Panc1 (cell line): ENCODE data around the gene DNAAF8. TPM values are rescaled to one million over a fixed set of nuclear protein-coding genes. Genes with fewer than 3 reads are reported as not detected.
A peak's percentile ranks its signal among the peaks of the same experiment; 100 is the strongest.

Experiments used
- ATAC-seq: fragments of 200-7000 bp; cut with Tn5 transposase; 2 replicates; pipeline ENCODE4 v1.9.1; 2020; ENCODE audit warnings: mild to moderate bottlenecking, moderate library complexity
- BruUV-seq: library from RNA; stranded (reverse); fragments of 400-500 nt; replicated peaks from 2 replicates; lab custom pipeline; 2021; lab: Mats Ljungman, UMichigan
- CTCF ChIA-PET: fragments of 300-600 bp; sonication (Branson Sonifier 250); formaldehyde crosslinking; loops from one replicate; lab custom pipeline; 2022; ENCODE audit warnings: antibody characterized with exemption; lab: Charles Lee
- POLR2A ChIA-PET: fragments of 300-600 bp; sonication (Branson Sonifier 250); formaldehyde crosslinking; loops from one replicate; lab custom pipeline; 2022; ENCODE audit warnings: antibody characterized with exemption; lab: Charles Lee
- DNase-seq: peaks from one replicate; pipeline ENCODE4 v3.0.0-alpha.2; 2010; ENCODE audit warnings: low read depth, low spot score
- H3K27ac ChIP-seq: 2 replicates; pipeline ENCODE4 v1.5.1; 2011; ENCODE audit warnings: mild to moderate bottlenecking, low read length, inconsistent platforms
- H3K27me3 ChIP-seq: fragments of 200-500 bp; sonication (Bioruptor generic); 2 replicates; pipeline ENCODE4 v1.6.0; 2014; ENCODE audit warnings: low read length, inconsistent platforms; ENCODE audit not compliant: control insufficient read depth, insufficient read depth
- H3K36me3 ChIP-seq: fragments of 200-500 bp; sonication (Bioruptor generic); 2 replicates; pipeline ENCODE4 v1.5.1; 2014; ENCODE audit warnings: inconsistent platforms, mild to moderate bottlenecking, low read length, moderate library complexity; ENCODE audit not compliant: control insufficient read depth, insufficient read depth
- H3K4me1 ChIP-seq: 2 replicates; pipeline ENCODE4 v1.5.1; 2011; ENCODE audit warnings: inconsistent platforms, mild to moderate bottlenecking, low read length, moderate library complexity; ENCODE audit not compliant: control insufficient read depth, insufficient read depth
- H3K4me3 ChIP-seq, 2 experiments: 2 replicates each; pipeline ENCODE4 v1.5.1; 2011 to 2012; ENCODE audit warnings: low read depth in 2 of 2, low read length in 2 of 2, mild to moderate bottlenecking in 2 of 2, inconsistent platforms in 1 of 2, moderate library complexity in 1 of 2
- H3K9me3 ChIP-seq: fragments of 200-500 bp; sonication (Bioruptor generic); 2 replicates; pipeline ENCODE4 v1.5.1; 2014; ENCODE audit warnings: low read depth, mild to moderate bottlenecking, inconsistent platforms, low read length, moderate library complexity; ENCODE audit not compliant: control insufficient read depth, insufficient read depth
- POLR2AphosphoS5 ChIP-seq: IDR thresholded peaks from 2 replicates; pipeline ENCODE4 v1.6.1; 2012; ENCODE audit warnings: mild to moderate bottlenecking, low read depth, low read length, moderate library complexity
- SIN3A ChIP-seq: IDR thresholded peaks from 2 replicates; pipeline ENCODE4 v1.6.1; 2012; ENCODE audit warnings: low read depth, mild to moderate bottlenecking, low read length, moderate library complexity, borderline replicate concordance; ENCODE audit not compliant: insufficient read depth
- TCF7L2 ChIP-seq: IDR thresholded peaks from 2 replicates; pipeline ENCODE4 v1.6.1; 2011; ENCODE audit warnings: mild to moderate bottlenecking, low read depth, low read length, inconsistent platforms
- in situ Hi-C: cut with HindIII; loops from 2 replicates; pipeline ENCODE4 v1.10.0; 2016; ENCODE audit warnings: low sequenced_read_pairs, low pct_unique_long_range_greater_than_20kb
- intact Hi-C: fragments of 100-400 bp; cut with micrococcal nuclease; formaldehyde crosslinking; loops from one replicate; pipeline ENCODE4 v1.10.0; 2022; ENCODE audit not compliant: unreplicated experiment
- total RNA-seq: library from RNA; stranded (reverse); gene quantifications from one replicate; pipeline ENCODE4 v1.2.1, GENCODE V29; 2021; ENCODE audit not compliant: unreplicated experiment
- TF ChIP-seq, protein P1 (sequence below), 2 experiments: IDR thresholded peaks; 2 replicates each; pipeline ENCODE4 v1.6.1; 2011 to 2012; ENCODE audit warnings: low read depth in 2 of 2, control low read depth in 1 of 2, low read length in 1 of 2, mild to moderate bottlenecking in 1 of 2, moderate library complexity in 1 of 2; ENCODE audit not compliant: insufficient read depth in 1 of 2

The DNAAF8 gene
- total RNA-seq, 1 experiment from 2014 or later = 2.3 TPM

DNA sequence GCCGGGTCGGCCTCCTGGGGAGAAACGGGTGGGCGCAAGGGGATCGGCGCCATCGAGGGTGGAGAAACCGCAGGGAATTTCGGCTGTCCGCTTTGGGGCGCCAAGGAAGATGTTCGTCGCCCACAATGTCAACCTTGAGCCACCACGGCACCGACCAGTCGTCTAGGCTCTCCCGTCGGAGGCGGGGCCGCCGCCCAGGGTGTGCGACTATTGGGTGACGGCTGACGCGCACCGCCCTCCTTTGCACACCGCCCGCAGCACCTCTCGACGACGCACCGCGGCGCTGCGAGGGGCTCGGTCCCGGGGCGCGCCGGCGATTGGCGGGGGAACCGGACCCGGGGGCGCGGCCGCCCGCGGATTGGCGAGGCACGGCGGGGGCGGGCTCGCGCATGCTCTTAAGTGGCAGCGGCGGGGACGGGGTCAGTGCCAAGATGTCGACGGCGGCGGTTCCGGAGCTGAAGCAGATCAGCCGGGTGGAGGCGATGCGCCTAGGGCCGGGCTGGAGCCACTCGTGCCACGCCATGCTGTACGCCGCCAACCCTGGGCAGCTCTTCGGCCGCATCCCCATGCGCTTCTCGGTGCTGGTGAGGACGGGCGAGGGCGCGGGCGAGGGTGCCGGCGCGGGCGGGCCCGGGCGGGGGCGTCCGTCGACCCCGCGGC, 40.9 kb upstream of the DNAAF8 start, which contains the start of gene NUDT16L1:
Gene NUDT16L1 (plus strand): TSS at position 267 of the 660 bp plus-strand sequence. CDS start 165 bp downstream, at position 432.
- TF ChIP-seq TCF7L2 (no peak), POLR2AphosphoS5 (peak; percentile 74), SIN3A (peak; percentile 68; the same call in 1 of the 2 replicates)
- TF ChIP-seq, protein P1, sequence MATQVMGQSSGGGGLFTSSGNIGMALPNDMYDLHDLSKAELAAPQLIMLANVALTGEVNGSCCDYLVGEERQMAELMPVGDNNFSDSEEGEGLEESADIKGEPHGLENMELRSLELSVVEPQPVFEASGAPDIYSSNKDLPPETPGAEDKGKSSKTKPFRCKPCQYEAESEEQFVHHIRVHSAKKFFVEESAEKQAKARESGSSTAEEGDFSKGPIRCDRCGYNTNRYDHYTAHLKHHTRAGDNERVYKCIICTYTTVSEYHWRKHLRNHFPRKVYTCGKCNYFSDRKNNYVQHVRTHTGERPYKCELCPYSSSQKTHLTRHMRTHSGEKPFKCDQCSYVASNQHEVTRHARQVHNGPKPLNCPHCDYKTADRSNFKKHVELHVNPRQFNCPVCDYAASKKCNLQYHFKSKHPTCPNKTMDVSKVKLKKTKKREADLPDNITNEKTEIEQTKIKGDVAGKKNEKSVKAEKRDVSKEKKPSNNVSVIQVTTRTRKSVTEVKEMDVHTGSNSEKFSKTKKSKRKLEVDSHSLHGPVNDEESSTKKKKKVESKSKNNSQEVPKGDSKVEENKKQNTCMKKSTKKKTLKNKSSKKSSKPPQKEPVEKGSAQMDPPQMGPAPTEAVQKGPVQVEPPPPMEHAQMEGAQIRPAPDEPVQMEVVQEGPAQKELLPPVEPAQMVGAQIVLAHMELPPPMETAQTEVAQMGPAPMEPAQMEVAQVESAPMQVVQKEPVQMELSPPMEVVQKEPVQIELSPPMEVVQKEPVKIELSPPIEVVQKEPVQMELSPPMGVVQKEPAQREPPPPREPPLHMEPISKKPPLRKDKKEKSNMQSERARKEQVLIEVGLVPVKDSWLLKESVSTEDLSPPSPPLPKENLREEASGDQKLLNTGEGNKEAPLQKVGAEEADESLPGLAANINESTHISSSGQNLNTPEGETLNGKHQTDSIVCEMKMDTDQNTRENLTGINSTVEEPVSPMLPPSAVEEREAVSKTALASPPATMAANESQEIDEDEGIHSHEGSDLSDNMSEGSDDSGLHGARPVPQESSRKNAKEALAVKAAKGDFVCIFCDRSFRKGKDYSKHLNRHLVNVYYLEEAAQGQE (IDR thresholded peaks at IDR 0.05; ENCODE audit: insufficient read depth in 1 of 2, low read depth in 2 of 2, low read length in 1 of 2) = no peak
- in situ Hi-C loops = no loop called here
- BruUV-seq = no TSS peak
- Histone ChIP-seq H3K27ac (peak within 1 kb of the TSS; percentile 71), H3K36me3 (no peaks in the 10 kb centered on the region; the same call in 1 of the 2 replicates), H3K4me3 (peak within 1 kb of the TSS; percentile 70 to 79), H3K9me3 (no peaks in the 10 kb centered on the region), H3K4me1 (peaks cover 49% of the 10 kb centered on the region), H3K27me3 (no peaks in the 10 kb centered on the region)
- ATAC-seq (peak; percentile 91), DNase-seq (peak; percentile 67)
- POLR2A ChIA-PET = no interaction called here
- intact Hi-C loops = no loop called here
- CTCF ChIA-PET = no interaction called here

DNA sequence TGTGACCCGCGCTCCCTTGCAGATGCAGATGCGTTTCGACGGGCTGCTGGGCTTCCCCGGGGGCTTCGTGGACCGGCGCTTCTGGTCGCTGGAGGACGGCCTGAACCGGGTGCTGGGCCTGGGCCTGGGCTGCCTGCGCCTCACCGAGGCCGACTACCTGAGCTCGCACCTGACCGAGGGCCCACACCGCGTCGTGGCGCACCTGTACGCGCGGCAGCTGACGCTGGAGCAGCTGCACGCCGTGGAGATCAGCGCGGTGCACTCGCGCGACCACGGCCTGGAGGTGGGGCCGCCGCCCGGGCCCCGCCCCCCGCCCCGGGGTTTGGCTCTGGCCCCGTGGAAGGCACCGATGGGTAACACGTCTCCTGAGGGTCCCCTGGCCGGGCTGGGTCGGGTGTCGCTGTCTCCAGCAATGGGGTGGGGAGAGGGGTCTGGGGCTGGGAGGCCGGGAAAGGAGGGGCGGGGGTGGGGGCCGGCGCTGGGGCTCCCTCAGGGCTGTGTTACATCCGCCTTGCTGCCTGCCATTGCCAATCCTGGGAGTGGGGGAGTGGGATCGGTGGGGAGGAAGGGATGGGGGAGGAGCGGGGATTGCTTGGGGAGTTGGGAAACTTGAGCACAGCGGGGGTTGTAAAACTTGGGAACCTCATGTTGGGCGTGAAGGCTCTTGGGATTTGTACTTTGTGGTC, 40.2 kb upstream of the DNAAF8 start:
- H3K4me1 ChIP-seq = peaks cover 49% of the 10 kb centered on the region
- DNase-seq (no peak), ATAC-seq (peak; percentile 30)
- TSS peak; percentile 53 for BruUV-seq
- peak overlapping the region; percentile 64 to 79 for H3K4me3 ChIP-seq
- no peaks in the 10 kb centered on the region for H3K27me3 ChIP-seq
- no peaks in the 10 kb centered on the region for H3K9me3 ChIP-seq
- in situ Hi-C loops = no loop called here
- TF ChIP-seq POLR2AphosphoS5 = no peak
- intact Hi-C loops = no loop called here
- H3K27ac ChIP-seq = peak overlapping the region; percentile 51; the same call in 1 of the 2 replicates
- POLR2A ChIA-PET = no interaction called here
- CTCF ChIA-PET = no interaction called here
- H3K36me3 ChIP-seq = no peaks in the 10 kb centered on the region; the same call in 1 of the 2 replicates

DNA sequence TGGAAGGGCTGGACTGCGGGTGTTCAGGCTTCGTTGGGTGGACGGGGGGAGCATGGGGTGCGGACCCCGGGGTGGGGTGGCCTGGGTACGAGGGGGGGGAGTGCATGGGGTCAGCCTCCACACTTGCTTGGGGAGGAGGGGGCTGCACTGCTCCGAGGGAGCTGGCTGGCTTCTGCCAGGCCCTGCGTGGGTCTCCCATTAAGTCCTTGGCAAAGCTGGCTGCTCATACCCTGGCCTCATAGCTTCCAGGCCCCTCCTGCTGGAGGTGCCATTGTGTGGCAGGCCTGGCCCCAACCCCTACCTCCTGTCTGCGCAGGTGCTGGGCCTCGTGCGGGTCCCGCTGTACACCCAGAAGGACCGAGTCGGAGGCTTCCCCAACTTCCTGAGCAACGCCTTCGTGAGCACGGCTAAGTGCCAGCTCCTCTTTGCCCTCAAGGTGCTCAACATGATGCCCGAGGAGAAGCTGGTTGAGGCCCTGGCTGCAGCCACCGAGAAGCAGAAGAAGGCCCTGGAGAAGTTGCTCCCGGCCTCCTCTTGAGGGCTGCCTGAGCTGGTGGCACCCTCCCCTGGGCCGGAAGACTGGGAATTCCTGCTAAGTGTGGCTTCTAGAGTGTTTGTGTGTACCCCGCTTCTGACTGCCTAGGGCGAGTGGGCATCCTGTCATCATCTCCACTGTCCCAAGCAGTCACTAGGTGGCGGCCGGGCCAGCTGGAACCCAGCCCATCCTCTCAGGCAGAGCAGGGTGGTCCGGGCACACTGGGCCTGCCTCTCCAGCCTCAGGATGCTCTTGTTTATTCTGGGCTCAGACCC, 39.5 kb upstream of the DNAAF8 start:
- Histone ChIP-seq H3K4me3 (peak overlapping the region; percentile 64 to 79), H3K27me3 (no peaks in the 10 kb centered on the region), H3K9me3 (no peaks in the 10 kb centered on the region), H3K36me3 (no peaks in the 10 kb centered on the region; the same call in none of the 2 replicates), H3K4me1 (peaks cover 49% of the 10 kb centered on the region), H3K27ac (peak overlapping the region; percentile 51; the same call in 1 of the 2 replicates)
- in situ Hi-C loops (no loop called here), intact Hi-C loops (no loop called here)
- no peak for DNase-seq
- POLR2A ChIA-PET = no interaction called here
- TSS peak; percentile 60 for BruUV-seq
- TF ChIP-seq SIN3A = no peak
- TF ChIP-seq, protein P1 (IDR thresholded peaks at IDR 0.05; ENCODE audit: insufficient read depth in 1 of 2, low read depth in 2 of 2, low read length in 1 of 2) = no peak
- CTCF ChIA-PET = interaction anchor here (0.6 to 0.7 kb wide), 2 partner anchors 64 to 80 kb away, joined by 3 to 12 read pairs; partner anchors contain the start of gene UBALD1
- 0 out of 2 replicates have a peak, but pooled peaks have one; percentile 14 for ATAC-seq
